SK-N-SH (cell line): ENCODE results near the gene LEF1. TPM values are rescaled to one million over a fixed set of nuclear protein-coding genes. Genes with fewer than 3 reads are reported as not detected.

Experiments
- CTCF ChIA-PET: fragments of 300-600, 350-600 bp; formaldehyde crosslinking; extraction: SDS; loops from one replicate; lab custom pipeline; 2021; lab: Yijun Ruan, JAX
- POLR2A ChIA-PET: fragments of 350-600 bp; sonication (Branson Sonifier 250); formaldehyde crosslinking; extraction: SDS; loops from one replicate; lab custom pipeline; 2020; ENCODE audit warnings: antibody characterized with exemption, inconsistent platforms; lab: Yijun Ruan, JAX
- DNase-seq: peaks from one replicate; pipeline ENCODE4 v3.0.0; 2012
- H2AFZ ChIP-seq: fragments of 200-600 bp; sonication (generic); 2 replicates; pipeline ENCODE4 v1.8.1; 2016; ENCODE audit warnings: antibody characterized with exemption, mild to moderate bottlenecking, low read depth
- H3F3A ChIP-seq: fragments of 200-600 bp; sonication (generic); replicated peaks from 2 replicates; pipeline ENCODE3; 2016; ENCODE audit warnings: antibody characterized with exemption, mild to moderate bottlenecking; ENCODE audit not compliant: insufficient read depth
- H3K27ac ChIP-seq, 2 experiments: fragments of 200-500 bp in 1 of 2; fragments of 200-600 bp in 1 of 2; sonication (Bioruptor generic) in 1 of 2; sonication (generic), shearing (Covaris generic) in 1 of 2; 2 replicates each; pipeline versions ENCODE4 v1.5.1 to v1.6.1; 2014 to 2016; ENCODE audit warnings: low read depth in 2 of 2, inconsistent platforms in 1 of 2, low read length in 1 of 2, mild to moderate bottlenecking in 1 of 2, mixed read lengths in 1 of 2
- H3K27me3 ChIP-seq: fragments of 200-600 bp; sonication (generic), shearing (Covaris generic); 2 replicates; pipeline ENCODE4 v1.6.1; 2016; ENCODE audit warnings: mixed run types; ENCODE audit not compliant: insufficient read depth
- H3K36me3 ChIP-seq, 2 experiments: fragments of 200-500 bp in 1 of 2; fragments of 200-600 bp in 1 of 2; sonication (Bioruptor generic) in 1 of 2; sonication (generic) in 1 of 2; replicated peaks in 1 of 2; 2 replicates each; pipeline versions ENCODE3 to v1.5.1; 2014 to 2016; ENCODE audit warnings: low read length in 1 of 2, mild to moderate bottlenecking in 1 of 2; ENCODE audit not compliant: insufficient read depth in 2 of 2, control insufficient read depth in 1 of 2
- H3K4me1 ChIP-seq, 2 experiments: fragments of 200-500 bp in 1 of 2; fragments of 200-600 bp in 1 of 2; sonication (Bioruptor generic) in 1 of 2; sonication (generic), shearing (Covaris generic) in 1 of 2; 2 replicates each; pipeline versions ENCODE4 v1.5.1 to v1.6.1; 2014 to 2016; ENCODE audit warnings: low read depth in 1 of 2, low read length in 1 of 2, mixed run types in 1 of 2; ENCODE audit not compliant: insufficient read depth in 2 of 2, control insufficient read depth in 1 of 2
- H3K4me2 ChIP-seq: fragments of 200-600 bp; sonication (generic), shearing (Covaris generic); 2 replicates; pipeline ENCODE4 v1.6.1; 2017; ENCODE audit warnings: mixed run types
- H3K4me3 ChIP-seq, 2 experiments: fragments of 200-500 bp in 1 of 2; fragments of 200-600 bp in 1 of 2; sonication (Bioruptor generic) in 1 of 2; sonication (generic), shearing (Covaris generic) in 1 of 2; 2 replicates each; pipeline versions ENCODE4 v1.5.1 to v1.8.1; 2014 to 2016; ENCODE audit warnings: low read depth in 2 of 2, inconsistent platforms in 1 of 2, low read length in 1 of 2, mild to moderate bottlenecking in 1 of 2, mixed read lengths in 1 of 2, moderate library complexity in 1 of 2
- H3K79me2 ChIP-seq: fragments of 200-600 bp; sonication (generic); 2 replicates; pipeline ENCODE4 v1.8.1; 2017; ENCODE audit warnings: mild to moderate bottlenecking; ENCODE audit not compliant: insufficient read depth
- H3K9ac ChIP-seq: fragments of 200-600 bp; sonication (generic); 2 replicates; pipeline ENCODE4 v1.6.1; 2017; ENCODE audit warnings: mixed run types
- H3K9me2 ChIP-seq: fragments of 200-600 bp; sonication (generic); 2 replicates; pipeline ENCODE4 v1.6.1; 2017; ENCODE audit warnings: mixed run types
- H3K9me3 ChIP-seq: fragments of 200-600 bp; sonication (generic); 2 replicates; pipeline ENCODE4 v1.6.1; 2017; ENCODE audit warnings: mixed run types, mild to moderate bottlenecking, moderate library complexity
- H4K20me1 ChIP-seq: fragments of 200-600 bp; sonication (generic); 2 replicates; pipeline ENCODE4 v1.6.1; 2017; ENCODE audit warnings: mild to moderate bottlenecking, mixed run types; ENCODE audit not compliant: insufficient read depth
- CHD2 ChIP-seq: fragments of 150-350 bp; IDR thresholded peaks from 2 replicates; pipeline ENCODE4 v1.6.1; 2018; ENCODE audit warnings: low read length; ENCODE audit not compliant: partially characterized antibody
- ELF1 ChIP-seq: IDR thresholded peaks from 2 replicates; pipeline ENCODE4 v1.4.0; 2012
- EP300 ChIP-seq, 2 experiments: IDR thresholded peaks; 2 replicates each; pipeline versions ENCODE4 v1.4.0 to v1.6.1; 2012; ENCODE audit warnings: borderline replicate concordance in 1 of 2, low read depth in 1 of 2, low read length in 1 of 2
- EZH2phosphoT487 ChIP-seq: fragments of 200-600 bp; sonication (generic); IDR thresholded peaks from 2 replicates; pipeline ENCODE4 v1.6.1; 2017; ENCODE audit warnings: low read depth, mixed run types, mild to moderate bottlenecking, antibody characterized with exemption, moderate library complexity, borderline replicate concordance
- FOSL2 ChIP-seq: IDR thresholded peaks from 2 replicates; pipeline ENCODE4 v1.4.0; 2012; ENCODE audit warnings: low read depth, mild to moderate bottlenecking, moderate library complexity, borderline replicate concordance
- FOXJ3 ChIP-seq: sonication (generic); formaldehyde crosslinking; IDR thresholded peaks from 2 replicates; pipeline ENCODE4 v1.5.1; 2020; ENCODE audit warnings: mild to moderate bottlenecking, missing genetic modification reagents
- FOXM1 ChIP-seq: IDR thresholded peaks from 2 replicates; pipeline ENCODE4 v1.4.0; 2012; ENCODE audit warnings: low read depth, mild to moderate bottlenecking
- GABPA ChIP-seq: IDR thresholded peaks from 2 replicates; pipeline ENCODE4 v1.4.0; 2012; ENCODE audit warnings: low read depth, mild to moderate bottlenecking
- IRF3 ChIP-seq: fragments of 150-350 bp; IDR thresholded peaks from 2 replicates; pipeline ENCODE4 v1.6.1; 2016; ENCODE audit warnings: mild to moderate bottlenecking, low read depth, low read length
- MAX ChIP-seq: IDR thresholded peaks from 2 replicates; pipeline ENCODE4 v1.4.0; 2012; ENCODE audit warnings: low read depth
- POLR2AphosphoS5 ChIP-seq: IDR thresholded peaks from 2 replicates; pipeline ENCODE4 v1.6.1; 2012; ENCODE audit warnings: low read depth, low read length
- RAD21 ChIP-seq: IDR thresholded peaks from 2 replicates; pipeline ENCODE4 v1.6.1; 2012; ENCODE audit warnings: mild to moderate bottlenecking, low read length
- REST ChIP-seq: IDR thresholded peaks from 2 replicates; pipeline ENCODE4 v1.6.1; 2012; ENCODE audit warnings: mild to moderate bottlenecking, low read depth, low read length, moderate library complexity
- RXRA ChIP-seq: IDR thresholded peaks from 2 replicates; pipeline ENCODE4 v1.4.0; 2012; ENCODE audit warnings: low read depth, mild to moderate bottlenecking, borderline replicate concordance
- TAF1 ChIP-seq: IDR thresholded peaks from 2 replicates; pipeline ENCODE4 v1.6.1; 2012; ENCODE audit warnings: low read depth, mild to moderate bottlenecking, low read length, moderate library complexity, borderline replicate concordance
- TEAD4 ChIP-seq: IDR thresholded peaks from 2 replicates; pipeline ENCODE4 v1.4.0; 2012; ENCODE audit warnings: mild to moderate bottlenecking, borderline replicate concordance; ENCODE audit not compliant: insufficient read depth
- USF2 ChIP-seq: fragments of 150-350 bp; IDR thresholded peaks from 2 replicates; pipeline ENCODE4 v1.6.1; 2017; ENCODE audit warnings: antibody characterized with exemption, low read length, low read depth, borderline replicate concordance
- YY1 ChIP-seq: IDR thresholded peaks from 2 replicates; pipeline ENCODE4 v1.4.0; 2012; ENCODE audit warnings: low read depth, mild to moderate bottlenecking
- WGBS: methylation state at CpG from one replicate; pipeline ENCODE4 v1.1.6; 2017; ENCODE audit warnings: low lambda C conversion rate; 5-methylcytosine and 5-hydroxymethylcytosine counted together
- polyA plus RNA-seq, 3 experiments: library from polyadenylated mRNA; depleted of rRNA; stranded (reverse); fragments of >200 nt; gene quantifications; 2 replicates each; pipeline ENCODE4 v1.2.3, GENCODE V29; 2012

Gene LEF1
- polyA plus RNA-seq, 1 of the 3 experiments (the other 2 are of a cell fraction) = 0.36 TPM

- ChIA-PET CTCF (interaction anchor here (1.1 to 2.1 kb wide), 4 partner anchors 9 to 43 kb away, joined by 3 to 4 read pairs (median 4); no protein-coding TSS in a partner anchor), POLR2A (no interaction called here)
- Histone ChIP-seq H3K9me2 (no peaks in the 10 kb centered on the region), H3K4me1 (no peaks in the 10 kb centered on the region), H3K9ac (no peak overlapping the region), H3K36me3 (no peaks in the 10 kb centered on the region), H3K27ac (no peak overlapping the region), H4K20me1 (no peaks in the 10 kb centered on the region), H3K79me2 (no peaks in the 10 kb centered on the region), H2AFZ (no peak overlapping the region), H3K27me3 (peaks cover 30% of the 10 kb centered on the region), H3K4me2 (no peak overlapping the region), H3K9me3 (no peaks in the 10 kb centered on the region), H3K4me3 (no peak overlapping the region), H3F3A (no peaks in the 10 kb centered on the region)
- no peak for DNase-seq
- WGBS = 19% methylated on average over 7 of the region's 7 CpGs
- TF ChIP-seq FOXJ3 (CRISPR knock-in tag) = no peak
- TF ChIP-seq EZH2phosphoT487 = no peak
- TF ChIP-seq RAD21 = no peak
- TF ChIP-seq TAF1 = no peak
- TF ChIP-seq FOSL2 = no peak
Measured at GRCh38 chr4:108140328-108140727, 28.4 kb downstream of the LEF1 start.

- Histone ChIP-seq H3K4me2 (no peak overlapping the region), H3K9me3 (no peaks in the 10 kb centered on the region), H3F3A (no peaks in the 10 kb centered on the region), H4K20me1 (no peaks in the 10 kb centered on the region), H3K9me2 (no peaks in the 10 kb centered on the region), H3K4me3 (no peak overlapping the region), H3K9ac (no peak overlapping the region), H3K79me2 (no peaks in the 10 kb centered on the region), H2AFZ (no peak overlapping the region), H3K36me3 (no peaks in the 10 kb centered on the region), H3K27me3 (peaks cover 30% of the 10 kb centered on the region), H3K27ac (no peak overlapping the region), H3K4me1 (no peaks in the 10 kb centered on the region)
- no peak for DNase-seq
- ChIA-PET POLR2A (no interaction called here), CTCF (interaction anchor here (0.8 to 1.8 kb wide), 3 partner anchors 19 to 433 kb away, joined by 3 to 6 read pairs (median 3); no protein-coding TSS in a partner anchor)
- no peak for TF ChIP-seq YY1
- TF ChIP-seq IRF3 = no peak
- no peak for TF ChIP-seq CHD2
- no peak for TF ChIP-seq RXRA
- no peak for TF ChIP-seq MAX
- TF ChIP-seq EP300 (IDR thresholded peaks at IDR 0.05; ENCODE audit: borderline replicate concordance in 1 of 2, low read depth in 1 of 2, low read length in 1 of 2) = no peak
- TF ChIP-seq USF2 = no peak
- TF ChIP-seq TAF1 = no peak
- TF ChIP-seq FOXM1 = no peak
- no peak for TF ChIP-seq FOSL2
- no peak for TF ChIP-seq ELF1
- no peak for TF ChIP-seq FOXJ3 (CRISPR knock-in tag)
- no peak for TF ChIP-seq TEAD4
- TF ChIP-seq GABPA = no peak
- no peak for TF ChIP-seq POLR2AphosphoS5
- TF ChIP-seq REST = no peak
- 8% methylated on average over 2 of the region's 2 CpGs for WGBS
Measured at GRCh38 chr4:108139089-108139488, 29.6 kb downstream of the LEF1 start.
